Ureter (tissue), 1 donor: ENCODE data around the gene NOP16. TPM values are rescaled to one million over a fixed set of nuclear protein-coding genes. Genes with fewer than 3 reads are reported as not detected.
"Not testable (repeated sequence)": the region's sequence is repeated elsewhere in the genome, so short reads cannot be mapped to it uniquely, and the experiment has no call there.

Experiments
- DNase-seq: peaks from one replicate; pipeline ENCODE4 v3.0.0-alpha.2; 2020; ENCODE audit warnings: low spot score
- total RNA-seq: library from RNA; stranded (reverse); gene quantifications from one replicate; pipeline ENCODE4 v1.2.4, GENCODE V29; 2023
- donor health status: DM: yes; HTN: yes; CAD: no.

Gene NOP16
- total RNA-seq, 1 donor from 2014 or later, result 26.6 TPM

GRCh38 chr5:176409765-176410164 is 21.4 kb upstream of the NOP16 start:
- DNase-seq, result no peak

GRCh38 chr5:176408590-176408989 is 20.2 kb upstream of the NOP16 start:
- DNase-seq, result no peak

GRCh38 chr5:176408252-176408573 is 19.8 kb upstream of the NOP16 start:
- DNase-seq, result not testable (repeated sequence)

GRCh38 chr5:176407456-176408251 is 19.3 kb upstream of the NOP16 start:
- DNase-seq, result no peak

- DNase-seq, result no peak
These were observed 18.1 kb upstream of the NOP16 start for GRCh38 chr5:176406436-176407052.

GRCh38 chr5:176405656-176406435 is 17.4 kb upstream of the NOP16 start:
- no peak for DNase-seq

- DNase-seq, result no peak
These were observed 13.1 kb upstream of the NOP16 start for GRCh38 chr5:176401281-176402205.

GRCh38 chr5:176400382-176401156 is 12.2 kb upstream of the NOP16 start:
- DNase-seq, result no peak

- DNase-seq, result no peak
These were observed 9.5 kb upstream of the NOP16 start for GRCh38 chr5:176397736-176398420.

GRCh38 chr5:176396330-176396729 is 7.9 kb upstream of the NOP16 start:
- no peak for DNase-seq

- DNase-seq, result no peak
These were observed 6.7 kb upstream of the NOP16 start for GRCh38 chr5:176394881-176395675.

- DNase-seq, result no peak
These were observed 5.7 kb upstream of the NOP16 start for GRCh38 chr5:176394096-176394495.

GRCh38 chr5:176392526-176392925 is 4.1 kb upstream of the NOP16 start:
- no peak for DNase-seq

GRCh38 chr5:176391999-176392398 is 3.6 kb upstream of the NOP16 start:
- no peak for DNase-seq

- DNase-seq, result no peak
These were observed 3.1 kb upstream of the NOP16 start for GRCh38 chr5:176391479-176391878.

GRCh38 chr5:176389135-176390123 is 1.0 kb upstream of the NOP16 start:
- DNase-seq, result no peak

GRCh38 chr5:176388003-176388443 is 375 bp downstream of the NOP16 start:
- DNase-seq, result no peak

GRCh38 chr5:176387384-176387925 is 943 bp downstream of the NOP16 start:
- DNase-seq, result no peak
